Activated CD8-positive, alpha-beta memory T cell treated with anti-CD3 and anti-CD28 coated beads, Interleukin-2, amount 10 ng/mL, durations not matched to agents 7 days and 5 days (primary cell): ENCODE results near the gene TACR1. TPM values are rescaled to one million over a fixed set of nuclear protein-coding genes. Genes with fewer than 3 reads are reported as not detected.

Source experiments
- ATAC-seq: fragments of 150-1000 bp; cut with Tn5 transposase; one replicate; pipeline ENCODE4 v1.10.0; 2021; ENCODE audit warnings: moderate library complexity
- CTCF ChIA-PET: fragments of 350-600 bp; sonication (Branson Sonifier 250); formaldehyde crosslinking; loops from one replicate; lab custom pipeline; 2021; ENCODE audit warnings: antibody characterized with exemption; lab: Charles Lee
- DNase-seq: peaks from one replicate; pipeline ENCODE4 v3.0.0-alpha.2; 2020
- H3K27ac Mint-ChIP-seq: one replicate; pipeline ENCODE4 v1.8.0; 2021; ENCODE audit warnings: mild to moderate bottlenecking, mixed read lengths
- H3K27me3 Mint-ChIP-seq: one replicate; pipeline ENCODE4 v1.8.0; 2021; ENCODE audit warnings: mixed read lengths
- H3K36me3 Mint-ChIP-seq: one replicate; pipeline ENCODE4 v1.8.0; 2021; ENCODE audit warnings: mild to moderate bottlenecking, mixed read lengths
- H3K4me1 Mint-ChIP-seq: one replicate; pipeline ENCODE4 v1.8.0; 2021; ENCODE audit warnings: mixed read lengths
- H3K4me3 Mint-ChIP-seq: one replicate; pipeline ENCODE4 v1.8.0; 2021; ENCODE audit warnings: mild to moderate bottlenecking, moderate library complexity, mixed read lengths
- H3K9me3 Mint-ChIP-seq: one replicate; pipeline ENCODE4 v1.8.0; 2022; ENCODE audit warnings: low read depth, mixed read lengths
- total RNA-seq, 2 experiments: library from RNA; stranded (reverse); gene quantifications; one replicate each; pipeline ENCODE4 v1.2.3, GENCODE V29; 2021

Gene TACR1
- total RNA-seq, 2 experiments from 2014 or later = not detected

- no peaks in the 10 kb centered on the region for H3K36me3 Mint-ChIP-seq
- H3K27ac Mint-ChIP-seq = no peak overlapping the region
- H3K4me3 Mint-ChIP-seq = no peak overlapping the region
- H3K27me3 Mint-ChIP-seq = no peaks in the 10 kb centered on the region
- CTCF ChIA-PET = no interaction called here
- no peaks in the 10 kb centered on the region for H3K9me3 Mint-ChIP-seq
- ATAC-seq (no peak), DNase-seq (no peak)
- peaks cover 17% of the 10 kb centered on the region for H3K4me1 Mint-ChIP-seq
Observed at GRCh38 chr2:75035444-75036353, 163.6 kb downstream of the TACR1 start.

GRCh38 chr2:75033516-75033915, 165.8 kb downstream of the TACR1 start:
- Mint-ChIP-seq H3K9me3 (no peaks in the 10 kb centered on the region), H3K27ac (no peak overlapping the region), H3K27me3 (no peaks in the 10 kb centered on the region), H3K36me3 (no peaks in the 10 kb centered on the region), H3K4me3 (no peak overlapping the region), H3K4me1 (peaks cover 24% of the 10 kb centered on the region)
- CTCF ChIA-PET = interaction anchor here (1.0 kb wide), 1 partner anchor 21 kb away, joined by 3 read pairs; no protein-coding TSS in a partner anchor
- no peak for DNase-seq
- no peak for ATAC-seq

- CTCF ChIA-PET = no interaction called here
- ATAC-seq (no peak), DNase-seq (no peak)
- peaks cover 24% of the 10 kb centered on the region for H3K4me1 Mint-ChIP-seq
- H3K27me3 Mint-ChIP-seq = no peaks in the 10 kb centered on the region
- no peak overlapping the region for H3K27ac Mint-ChIP-seq
- no peak overlapping the region for H3K4me3 Mint-ChIP-seq
- no peaks in the 10 kb centered on the region for H3K9me3 Mint-ChIP-seq
- H3K36me3 Mint-ChIP-seq = no peaks in the 10 kb centered on the region
Observed at GRCh38 chr2:75031906-75032803, 167.2 kb downstream of the TACR1 start.

- no peak overlapping the region for H3K27ac Mint-ChIP-seq
- CTCF ChIA-PET = no interaction called here
- ATAC-seq (no peak), DNase-seq (no peak)
- peaks cover 24% of the 10 kb centered on the region for H3K4me1 Mint-ChIP-seq
- no peaks in the 10 kb centered on the region for H3K9me3 Mint-ChIP-seq
- H3K27me3 Mint-ChIP-seq = no peaks in the 10 kb centered on the region
- no peaks in the 10 kb centered on the region for H3K36me3 Mint-ChIP-seq
- no peak overlapping the region for H3K4me3 Mint-ChIP-seq
Observed at GRCh38 chr2:75031171-75031570, 168.1 kb downstream of the TACR1 start.

- no peaks in the 10 kb centered on the region for H3K27me3 Mint-ChIP-seq
- no peaks in the 10 kb centered on the region for H3K36me3 Mint-ChIP-seq
- ATAC-seq (peak; percentile 33), DNase-seq (no peak)
- no peaks in the 10 kb centered on the region for H3K9me3 Mint-ChIP-seq
- H3K4me3 Mint-ChIP-seq = no peak overlapping the region
- CTCF ChIA-PET = interaction anchor here (1.0 to 1.3 kb wide), 2 partner anchors 34 to 111 kb away, joined by 3 to 4 read pairs; no protein-coding TSS in a partner anchor
- no peak overlapping the region for H3K27ac Mint-ChIP-seq
- H3K4me1 Mint-ChIP-seq = peaks cover 24% of the 10 kb centered on the region
Observed at GRCh38 chr2:75030218-75031009, 168.9 kb downstream of the TACR1 start.

GRCh38 chr2:75027886-75028285, 171.4 kb downstream of the TACR1 start:
- H3K36me3 Mint-ChIP-seq = no peaks in the 10 kb centered on the region

GRCh38 chr2:75025633-75026380, 173.5 kb downstream of the TACR1 start:
- Mint-ChIP-seq H3K4me1 (peaks cover 8% of the 10 kb centered on the region), H3K27ac (no peak overlapping the region), H3K27me3 (no peaks in the 10 kb centered on the region), H3K4me3 (no peak overlapping the region), H3K9me3 (no peaks in the 10 kb centered on the region), H3K36me3 (no peaks in the 10 kb centered on the region)
- no peak for DNase-seq
- no peak for ATAC-seq
- CTCF ChIA-PET = interaction anchor here (0.7 kb wide), 1 partner anchor 59 kb away, joined by 3 read pairs; no protein-coding TSS in a partner anchor

More at GRCh38 chr2:75027886-75028285, 171.4 kb downstream of the TACR1 start:
- Mint-ChIP-seq H3K27me3 (no peaks in the 10 kb centered on the region), H3K4me1 (peaks cover 24% of the 10 kb centered on the region), H3K9me3 (no peaks in the 10 kb centered on the region), H3K4me3 (no peak overlapping the region), H3K27ac (no peak overlapping the region)
- CTCF ChIA-PET = no interaction called here
- DNase-seq (no peak), ATAC-seq (no peak)

GRCh38 chr2:75025216-75025615, 174.1 kb downstream of the TACR1 start:
- DNase-seq = no peak
- no peak for ATAC-seq
- no peaks in the 10 kb centered on the region for H3K27me3 Mint-ChIP-seq
- peaks cover 2% of the 10 kb centered on the region for H3K4me1 Mint-ChIP-seq
- CTCF ChIA-PET = interaction anchor here (0.7 kb wide), 1 partner anchor 58 kb away, joined by 3 read pairs; no protein-coding TSS in a partner anchor
- H3K9me3 Mint-ChIP-seq = no peaks in the 10 kb centered on the region
- no peaks in the 10 kb centered on the region for H3K36me3 Mint-ChIP-seq
- no peak overlapping the region for H3K4me3 Mint-ChIP-seq
- no peak overlapping the region for H3K27ac Mint-ChIP-seq

GRCh38 chr2:75023666-75024455, 175.5 kb downstream of the TACR1 start:
- no peak overlapping the region for H3K4me3 Mint-ChIP-seq
- H3K4me1 Mint-ChIP-seq = no peaks in the 10 kb centered on the region
- H3K9me3 Mint-ChIP-seq = no peaks in the 10 kb centered on the region
- no peaks in the 10 kb centered on the region for H3K36me3 Mint-ChIP-seq
- CTCF ChIA-PET = no interaction called here
- no peaks in the 10 kb centered on the region for H3K27me3 Mint-ChIP-seq
- ATAC-seq = no peak
- DNase-seq = no peak
- no peak overlapping the region for H3K27ac Mint-ChIP-seq

GRCh38 chr2:75022516-75022915, 176.8 kb downstream of the TACR1 start:
- H3K27ac Mint-ChIP-seq = no peak overlapping the region
- CTCF ChIA-PET = no interaction called here

GRCh38 chr2:75021672-75022071, 177.6 kb downstream of the TACR1 start:
- Mint-ChIP-seq H3K9me3 (no peaks in the 10 kb centered on the region), H3K4me1 (no peaks in the 10 kb centered on the region), H3K27ac (no peak overlapping the region), H3K4me3 (no peak overlapping the region), H3K36me3 (no peaks in the 10 kb centered on the region), H3K27me3 (no peaks in the 10 kb centered on the region)
- ATAC-seq (no peak), DNase-seq (no peak)
- CTCF ChIA-PET = no interaction called here

More at GRCh38 chr2:75022516-75022915, 176.8 kb downstream of the TACR1 start:
- no peak for ATAC-seq
- H3K9me3 Mint-ChIP-seq = no peaks in the 10 kb centered on the region
- H3K4me3 Mint-ChIP-seq = no peak overlapping the region
- no peaks in the 10 kb centered on the region for H3K27me3 Mint-ChIP-seq
- H3K4me1 Mint-ChIP-seq = no peaks in the 10 kb centered on the region
- no peak for DNase-seq
- no peaks in the 10 kb centered on the region for H3K36me3 Mint-ChIP-seq

GRCh38 chr2:75020476-75020875, 178.8 kb downstream of the TACR1 start:
- no peaks in the 10 kb centered on the region for H3K9me3 Mint-ChIP-seq
- H3K27me3 Mint-ChIP-seq = peaks cover 2% of the 10 kb centered on the region
- H3K4me1 Mint-ChIP-seq = no peaks in the 10 kb centered on the region
- no peak for DNase-seq
- no peak overlapping the region for H3K27ac Mint-ChIP-seq
- CTCF ChIA-PET = no interaction called here
- no peak overlapping the region for H3K4me3 Mint-ChIP-seq
- no peaks in the 10 kb centered on the region for H3K36me3 Mint-ChIP-seq
- ATAC-seq = no peak
